HG02970 (cell line): ENCODE measurements around the gene MAP1A.

ENCODE experiments used
- ATAC-seq: cut with Tn5 transposase; IDR thresholded peaks from one replicate; pipeline ENCODE4 v1.9.1; 2021; ENCODE audit warnings: mild to moderate bottlenecking, moderate library complexity, moderate number of reproducible peaks; ENCODE audit not compliant: unreplicated experiment, low FRiP score

The MAP1A gene

DNA sequence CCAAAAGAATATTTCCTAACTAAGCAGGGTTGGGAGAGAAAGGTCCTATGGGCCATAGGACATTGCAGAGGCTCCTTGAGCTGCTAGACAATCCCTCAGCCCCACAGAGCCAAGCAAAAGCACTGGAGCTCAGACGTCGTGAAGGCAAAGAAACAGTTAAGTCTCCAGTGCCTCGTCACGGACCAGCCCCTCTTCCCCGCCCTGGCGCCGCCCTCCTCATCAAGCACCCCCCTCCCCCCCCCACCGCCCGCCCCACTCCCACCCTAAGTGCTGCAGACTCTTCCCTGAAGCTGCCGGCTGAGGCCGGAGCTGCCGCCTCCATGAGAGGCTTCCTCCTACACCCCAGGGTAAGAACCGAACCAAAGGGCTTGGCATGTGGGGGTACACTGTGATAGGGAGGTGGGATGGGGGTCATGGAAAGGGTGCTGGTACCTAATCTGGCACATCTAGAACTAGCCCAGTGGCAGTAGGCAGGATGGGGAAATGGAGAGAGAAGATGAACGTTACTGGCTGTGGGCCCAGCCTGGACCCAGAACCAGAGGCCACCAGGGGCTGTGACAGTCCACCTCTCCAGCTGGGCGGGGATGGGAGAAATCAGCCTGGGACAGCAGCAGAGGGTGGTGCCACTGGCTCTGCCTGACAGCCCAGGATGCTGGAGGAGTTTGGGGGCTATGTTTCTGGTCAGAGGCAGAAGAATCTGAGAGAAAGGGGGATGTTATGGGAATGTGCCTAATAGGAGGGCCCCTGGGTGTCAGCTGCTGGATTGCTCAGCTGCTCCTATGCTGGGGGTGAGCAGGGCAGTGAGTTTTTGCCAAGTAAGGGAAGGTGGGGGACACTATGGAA is at the start of gene MAP1A:
Gene MAP1A, plus strand, starts transcription at position 255 of the 843 bp plus-strand sequence. CDS start 3,866 bp downstream, outside the sequence.
- ATAC-seq: no peak

DNA sequence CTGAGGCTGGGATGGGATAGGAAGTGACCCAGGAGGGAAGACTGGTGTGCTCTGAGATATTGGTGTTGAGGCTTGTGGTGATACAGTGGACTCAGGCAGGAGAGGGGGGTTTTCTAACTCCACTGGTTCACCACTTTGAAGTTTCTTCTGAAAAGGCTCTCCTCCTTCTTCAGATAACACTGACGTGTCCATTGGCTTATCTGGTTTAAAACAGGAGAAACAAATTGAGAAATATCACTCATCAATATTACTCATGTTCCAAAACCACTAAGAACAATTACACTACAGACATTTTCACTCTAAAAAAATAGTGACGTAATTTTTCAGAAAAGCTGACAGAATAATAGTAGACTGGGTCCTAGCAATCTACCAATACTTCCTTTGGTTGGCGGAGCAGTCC is 47.5 kb upstream of the MAP1A start:
- no peak for ATAC-seq

DNA sequence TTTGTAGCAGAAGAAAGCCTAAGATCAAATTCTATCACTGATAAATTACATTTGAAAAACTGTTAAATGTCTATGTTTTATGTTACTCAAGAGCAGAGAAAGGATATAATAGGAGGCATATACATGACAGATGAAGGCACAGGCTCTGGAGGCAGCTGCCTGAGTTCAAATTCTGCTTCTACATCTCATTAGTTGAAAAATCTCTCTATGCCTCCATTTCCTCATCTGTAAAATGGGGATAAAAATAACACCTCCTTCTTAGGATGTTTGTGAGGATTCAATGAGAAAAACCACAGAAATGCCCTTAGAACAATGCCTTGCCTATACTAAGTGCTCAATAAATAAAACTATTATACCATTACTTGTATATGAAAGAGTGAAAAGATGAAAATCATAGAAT is 45.4 kb upstream of the MAP1A start:
- ATAC-seq: no peak

GRCh38 chr15:43473885-43474284 is 43.5 kb upstream of the MAP1A start:
- ATAC-seq: no peak

DNA sequence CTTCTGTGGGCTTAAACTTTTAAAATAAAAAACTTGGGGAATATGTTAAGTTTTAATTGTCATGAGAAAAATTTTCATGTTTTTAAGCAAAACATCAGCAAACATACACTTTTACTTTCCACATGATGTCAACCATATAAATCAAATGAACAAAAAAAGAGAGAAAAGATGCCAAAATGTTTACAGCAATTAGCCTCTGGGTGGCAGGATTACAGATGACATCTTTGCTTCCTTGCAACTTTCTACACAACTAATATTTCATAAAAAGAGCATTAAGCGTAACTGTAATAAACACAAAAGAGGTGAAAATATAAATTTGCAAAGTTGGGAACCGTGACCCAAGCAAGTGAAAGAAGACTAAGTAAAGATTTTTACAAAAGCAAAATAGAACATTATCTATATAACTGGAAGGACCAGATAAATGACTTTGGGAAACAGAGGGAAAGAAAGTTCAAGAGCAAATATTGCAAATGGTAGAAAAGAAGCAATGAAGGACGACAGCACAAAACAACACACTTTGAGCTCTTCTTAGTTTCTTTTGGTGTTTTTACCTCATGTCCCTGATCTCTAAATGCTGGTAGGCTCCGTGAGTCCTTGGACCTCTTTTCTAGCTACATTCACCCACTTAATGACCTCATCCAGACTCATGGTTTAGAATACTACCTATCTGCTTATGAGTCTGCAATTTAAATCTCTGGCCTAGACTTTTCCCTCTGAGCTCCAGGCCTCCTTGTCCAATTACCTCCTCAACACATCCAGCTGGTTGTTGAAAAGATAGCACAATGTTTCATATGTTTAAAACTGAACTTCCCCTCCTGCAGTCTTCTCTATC is 33.9 kb upstream of the MAP1A start:
- ATAC-seq: no peak

DNA sequence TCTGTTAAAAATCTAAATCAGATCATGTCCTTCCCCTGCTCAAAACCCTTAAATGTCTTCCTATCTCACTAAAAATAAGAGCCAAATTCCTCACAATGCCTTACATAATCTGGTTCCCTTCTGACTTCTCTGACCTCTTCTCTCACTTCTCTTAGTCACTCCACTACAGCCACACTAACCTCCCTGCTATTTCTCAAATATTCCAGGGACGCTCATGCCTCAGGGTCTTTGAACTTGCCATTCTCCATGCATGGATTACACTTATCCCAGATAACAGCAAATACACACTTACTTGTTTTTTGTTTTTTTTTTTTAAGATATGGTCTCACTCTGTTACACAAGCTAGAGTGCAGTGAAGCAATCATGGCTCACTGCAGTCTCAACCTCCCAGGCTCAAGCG is 33.0 kb upstream of the MAP1A start:
- ATAC-seq: no peak

- no peak for ATAC-seq
Measured at GRCh38 chr15:43487271-43487895, 30.0 kb upstream of the MAP1A start.

DNA sequence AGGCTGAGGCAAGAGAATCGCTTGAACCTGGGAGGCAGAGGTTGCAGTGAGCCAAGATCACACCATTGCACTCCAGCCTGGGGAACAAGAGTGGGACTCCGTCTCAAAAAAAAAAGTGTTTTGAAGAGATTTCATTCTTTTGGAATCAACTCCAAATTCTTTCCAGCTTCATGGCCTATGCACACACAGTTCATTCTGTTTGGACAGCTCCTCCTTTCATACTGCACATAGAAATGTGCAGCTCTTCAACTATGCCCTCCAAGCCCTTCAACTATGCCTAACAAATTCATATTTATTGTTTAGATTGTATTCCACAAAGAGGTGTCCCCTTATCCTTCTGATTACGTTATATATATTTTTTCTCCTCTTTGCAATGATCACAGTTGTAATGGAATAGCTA is 28.6 kb upstream of the MAP1A start:
- ATAC-seq: no peak

DNA sequence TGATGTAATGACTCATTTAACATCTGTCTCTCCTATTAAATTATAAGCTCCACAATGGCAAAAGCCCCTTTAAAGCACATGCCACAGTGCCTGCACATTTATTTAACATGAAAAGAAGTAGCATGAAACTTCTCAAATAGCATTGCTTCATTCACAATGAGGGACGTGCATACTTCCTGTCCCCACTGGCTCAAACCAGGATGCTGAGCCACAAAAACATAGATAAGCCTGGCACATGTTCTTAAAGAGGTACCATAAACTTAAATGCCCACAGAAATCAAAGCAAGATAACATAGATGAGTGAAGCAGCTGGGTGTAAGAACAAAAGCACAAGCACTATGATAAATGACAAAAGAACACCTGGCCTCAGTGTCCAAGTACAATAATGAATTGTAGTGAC is 28.2 kb upstream of the MAP1A start:
- ATAC-seq: no peak

DNA sequence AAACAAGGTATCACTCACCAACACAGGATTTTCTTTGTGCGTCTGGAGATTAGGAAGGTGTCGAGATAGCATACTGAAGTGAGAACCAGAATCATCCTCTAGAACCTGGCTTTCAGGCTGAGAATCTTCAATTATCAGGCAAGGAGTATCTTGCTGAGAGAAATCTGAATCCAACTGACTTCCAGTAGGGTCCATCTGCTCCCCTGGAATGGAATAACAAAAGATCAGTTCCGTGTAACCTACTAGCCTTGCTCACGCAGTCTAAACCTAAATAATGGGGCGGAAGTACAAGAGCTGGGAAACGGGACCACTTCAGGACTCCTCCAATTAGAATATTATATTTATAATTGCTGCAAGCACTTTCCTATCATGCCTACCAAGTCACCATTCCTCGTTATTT is 25.1 kb upstream of the MAP1A start:
- ATAC-seq: no peak

DNA sequence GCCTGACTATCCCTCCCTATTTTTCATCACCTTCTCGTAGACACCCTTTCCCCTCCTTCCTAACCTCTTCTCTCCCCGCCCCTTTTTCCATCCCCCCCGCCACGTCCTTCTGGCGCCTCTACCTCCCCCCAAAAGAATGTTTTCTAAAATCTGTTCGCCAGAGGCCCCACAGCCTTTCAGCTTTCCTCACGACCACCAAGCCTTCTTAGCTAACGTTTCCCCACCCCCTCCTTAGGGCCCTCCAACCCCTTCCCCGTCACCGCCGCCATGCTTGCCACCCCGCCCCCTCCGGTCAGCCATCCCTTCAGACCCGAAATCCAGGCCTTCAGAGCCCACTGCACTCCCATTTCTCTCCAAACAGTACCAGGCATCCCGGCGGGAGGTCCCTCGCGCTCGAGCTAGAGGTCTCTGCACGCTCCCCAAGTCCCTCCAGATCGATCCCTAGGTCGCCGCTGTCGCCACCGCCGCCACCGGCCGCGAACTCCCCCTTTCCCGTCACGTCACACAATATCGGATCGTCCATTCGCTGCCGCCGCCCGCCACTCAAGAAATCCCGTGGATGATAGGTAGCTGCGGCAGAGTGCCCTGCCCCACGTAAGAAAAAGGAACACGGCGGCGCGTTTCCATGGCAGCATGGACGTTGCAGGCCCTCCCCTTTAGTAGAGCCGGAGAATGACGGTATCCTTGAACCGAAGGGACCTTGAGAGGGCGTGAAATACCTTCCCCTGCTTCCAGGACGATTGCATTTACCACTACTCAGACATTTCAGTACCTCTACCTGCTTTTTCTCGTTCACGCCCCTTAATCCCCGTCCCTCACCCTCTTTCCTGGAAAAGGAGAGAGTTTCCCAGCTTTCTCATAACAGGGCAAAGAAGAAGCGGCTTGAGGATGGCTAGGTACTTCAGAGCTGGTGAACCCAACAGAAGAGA is 24.5 kb upstream of the MAP1A start, which contains the start of gene TP53BP1:
Gene TP53BP1, minus strand, starts transcription at position 484 of the 929 bp plus-strand sequence. Its CDS starts 113 bp downstream, at position 371.
- ATAC-seq: peak; percentile 97

DNA sequence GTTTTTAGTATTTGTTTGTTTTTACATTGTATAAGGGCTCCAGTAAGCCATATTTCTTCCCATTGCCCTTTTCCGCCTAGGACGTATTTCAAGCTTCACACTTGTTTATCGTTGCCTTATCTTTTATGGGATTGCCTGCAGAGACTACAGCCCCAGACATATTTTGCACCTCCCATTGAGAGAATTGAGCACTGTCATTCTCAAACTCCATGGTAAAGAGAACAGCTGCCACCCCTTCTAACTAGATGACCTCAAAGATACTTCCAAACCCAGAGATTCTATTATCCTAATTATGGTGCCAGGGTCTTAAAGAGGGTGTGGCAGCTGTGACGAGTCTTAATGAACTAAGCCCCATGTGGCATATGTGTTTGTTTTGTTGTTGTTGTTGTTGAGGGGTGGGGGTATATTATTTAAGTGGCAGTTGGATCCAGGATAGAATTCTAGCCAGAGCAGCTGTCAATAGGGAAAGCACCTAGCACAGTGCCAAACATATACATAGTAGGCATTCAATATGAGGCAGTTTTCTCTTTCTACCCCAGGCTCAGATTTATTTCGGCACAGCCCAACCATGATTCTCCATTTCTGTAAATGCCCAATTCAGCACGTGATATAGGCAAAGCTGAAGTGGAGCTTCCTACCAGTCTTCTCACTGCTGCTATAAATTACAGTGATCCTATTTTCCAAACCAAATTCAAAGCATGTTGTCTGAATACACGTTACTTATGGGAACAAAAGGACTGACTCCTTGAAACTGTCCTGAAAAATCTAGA is 23.5 kb upstream of the MAP1A start:
- no peak for ATAC-seq

DNA sequence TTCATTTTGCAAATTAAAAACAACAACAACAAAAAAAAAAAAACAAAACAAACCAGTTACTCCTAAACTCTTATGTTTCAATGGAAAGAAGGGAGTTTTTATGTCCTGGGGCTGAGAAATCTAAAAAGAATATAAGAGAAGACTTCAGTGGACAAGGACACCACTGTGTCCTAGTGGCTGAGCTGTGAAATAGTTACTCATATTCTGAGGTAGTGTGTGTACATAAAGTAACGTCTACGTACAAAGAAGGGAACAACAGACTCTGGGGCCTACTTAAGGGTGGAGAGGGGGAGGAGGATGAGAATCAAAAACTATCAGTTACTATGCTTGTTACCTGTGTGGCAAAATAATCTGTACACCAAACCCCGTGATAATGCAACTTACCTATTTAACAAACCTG is 18.4 kb upstream of the MAP1A start:
- ATAC-seq: no peak

DNA sequence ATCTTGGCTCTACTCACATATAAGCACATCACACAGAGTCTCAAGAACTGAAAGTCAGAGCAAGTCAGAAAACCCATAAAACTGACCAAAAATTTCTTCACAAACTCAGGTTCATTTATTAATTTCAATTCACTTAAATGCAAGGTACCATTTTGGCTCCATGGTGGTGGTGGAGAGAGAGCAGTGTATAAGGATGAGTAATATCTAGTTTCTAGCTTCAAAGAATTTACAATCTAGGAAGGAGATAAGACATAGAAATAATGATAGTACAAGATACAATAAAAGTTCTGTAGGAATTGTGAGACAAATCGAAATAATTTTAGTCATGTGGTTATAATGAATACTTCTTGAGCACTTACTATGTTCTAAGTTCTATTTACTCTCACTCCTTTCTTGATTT is 17.8 kb upstream of the MAP1A start:
- no peak for ATAC-seq

DNA sequence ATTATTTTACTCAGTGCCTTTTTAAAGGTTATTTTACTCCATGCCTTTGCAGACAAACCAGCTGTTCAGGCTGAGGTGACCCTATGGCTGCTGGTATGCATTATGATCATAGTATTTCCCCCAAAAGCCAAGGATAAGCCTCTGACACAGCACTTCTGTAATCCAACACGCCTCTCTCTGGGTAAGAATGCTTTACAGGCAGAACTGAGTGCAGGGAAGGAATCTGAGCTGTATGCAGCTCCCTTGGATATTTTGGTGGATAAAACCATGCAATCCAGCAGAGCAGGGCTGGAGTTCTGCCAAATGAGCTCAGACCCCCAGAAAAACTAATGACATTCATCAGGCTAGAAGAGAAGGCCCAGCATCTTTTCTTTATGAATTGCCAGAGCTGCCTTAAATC is 11.7 kb upstream of the MAP1A start:
- ATAC-seq: no peak

DNA sequence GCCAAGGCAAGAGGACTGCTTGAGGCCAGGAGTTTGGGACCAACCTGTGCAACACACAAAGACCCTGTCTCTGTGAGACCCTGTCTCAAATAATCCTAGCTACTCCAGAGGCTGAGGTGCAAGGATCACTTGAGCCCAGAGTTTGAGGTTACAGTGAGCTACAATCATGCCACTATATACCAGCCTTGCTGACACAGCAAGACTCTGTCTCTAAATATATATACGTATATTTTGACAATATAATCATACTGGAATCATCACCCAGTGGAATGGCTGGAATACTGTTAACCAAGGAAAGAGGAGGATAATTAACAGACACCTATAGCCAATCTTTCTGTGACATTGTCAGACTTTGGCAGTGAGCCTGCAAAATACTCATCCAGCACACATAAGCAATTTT is 9.0 kb upstream of the MAP1A start:
- no peak for ATAC-seq

DNA sequence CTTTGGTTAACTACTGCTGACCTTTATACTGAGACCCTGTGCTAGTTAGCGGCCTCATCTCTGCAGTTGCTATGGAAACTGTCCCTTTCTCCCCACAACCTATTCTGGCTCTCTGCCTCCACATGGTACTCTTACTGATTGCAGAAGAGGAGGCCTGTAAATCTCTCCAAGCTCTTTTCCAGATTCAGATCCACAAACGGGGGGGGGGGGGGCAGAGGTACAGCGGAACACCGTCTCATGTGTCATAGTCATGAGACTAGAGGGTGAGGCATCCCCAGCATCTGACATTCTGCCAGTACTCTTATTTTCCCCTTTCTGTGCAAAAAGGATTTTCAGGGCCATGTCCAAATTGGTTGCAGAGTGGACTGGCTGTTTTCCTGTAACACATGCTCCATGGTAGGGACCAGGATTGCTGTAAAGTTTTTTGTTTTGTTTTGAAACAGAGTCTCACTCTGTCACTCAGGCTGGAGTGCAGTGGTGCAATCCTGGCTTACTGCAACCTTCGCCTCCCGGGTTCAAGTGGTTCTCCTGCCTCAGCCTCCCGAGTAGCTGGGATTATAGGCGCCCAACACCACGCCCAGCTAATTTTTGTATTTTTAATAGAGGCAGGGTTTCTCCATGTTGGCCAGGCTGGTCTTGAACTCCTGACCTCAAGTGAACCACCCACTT is 8.3 kb upstream of the MAP1A start:
- ATAC-seq: no peak

GRCh38 chr15:43509660-43510199 is 7.7 kb upstream of the MAP1A start:
- no peak for ATAC-seq
